MCF 10A (cell line): ENCODE measurements around the gene RAPGEF6. TPM values are rescaled to one million over a fixed set of nuclear protein-coding genes. Genes with fewer than 3 reads are reported as not detected.

Experiments used
- BruUV-seq: library from RNA; stranded (reverse); fragments of 400-500 nt; replicated peaks from 2 replicates; lab custom pipeline; 2021; lab: Mats Ljungman, UMichigan
- CTCF ChIA-PET: fragments of 300-600 bp; sonication (Branson Sonifier 250); formaldehyde crosslinking; extraction: SDS; loops from one replicate; lab custom pipeline; 2021; ENCODE audit warnings: antibody characterized with exemption, inconsistent platforms; lab: Yijun Ruan, JAX
- POLR2A ChIA-PET: fragments of 300-600, 350-650 bp; sonication (Branson Sonifier 250); formaldehyde crosslinking; extraction: SDS; loops from one replicate; lab custom pipeline; 2020; ENCODE audit warnings: antibody characterized with exemption, inconsistent platforms; lab: Yijun Ruan, JAX
- DNase-seq: peaks from one replicate; pipeline ENCODE4 v3.0.0-alpha.2; 2018; ENCODE audit not compliant: unreplicated experiment
- H3K27ac Mint-ChIP-seq: one replicate; pipeline ENCODE4 v1.8.0; 2022; ENCODE audit warnings: mild to moderate bottlenecking, low read depth, mixed read lengths; ENCODE audit not compliant: unreplicated experiment
- H3K27me3 Mint-ChIP-seq: one replicate; pipeline ENCODE4 v1.8.0; 2022; ENCODE audit warnings: mixed read lengths; ENCODE audit not compliant: insufficient read depth, unreplicated experiment
- H3K36me3 Mint-ChIP-seq: one replicate; pipeline ENCODE4 v1.8.0; 2022; ENCODE audit warnings: mild to moderate bottlenecking, moderate library complexity, mixed read lengths; ENCODE audit not compliant: insufficient read depth, unreplicated experiment
- H3K4me1 Mint-ChIP-seq: one replicate; pipeline ENCODE4 v1.8.0; 2022; ENCODE audit warnings: mixed read lengths; ENCODE audit not compliant: insufficient read depth, unreplicated experiment
- H3K4me3 Mint-ChIP-seq: one replicate; pipeline ENCODE4 v1.8.0; 2022; ENCODE audit warnings: mild to moderate bottlenecking, moderate library complexity, mixed read lengths; ENCODE audit not compliant: unreplicated experiment
- H3K9me3 Mint-ChIP-seq: one replicate; pipeline ENCODE4 v1.8.0; 2022; ENCODE audit warnings: mixed read lengths; ENCODE audit not compliant: unreplicated experiment
- intact Hi-C: fragments of 100-400 bp; cut with micrococcal nuclease; formaldehyde crosslinking; loops from 2 replicates; pipeline ENCODE4 v1.14.1; 2022
- total RNA-seq: library from RNA; stranded (reverse); gene quantifications from 2 replicates; pipeline ENCODE4 v1.2.3, GENCODE V29; 2022
- TF ChIP-seq, protein P1 (sequence below): fragments of 200-600 bp; IDR thresholded peaks from one replicate; pipeline ENCODE4 v1.8.0; 2022; ENCODE audit warnings: antibody characterized with exemption, mild to moderate bottlenecking; ENCODE audit not compliant: unreplicated experiment

Gene RAPGEF6
- total RNA-seq, 1 experiment from 2014 or later = 20.5 TPM

DNA sequence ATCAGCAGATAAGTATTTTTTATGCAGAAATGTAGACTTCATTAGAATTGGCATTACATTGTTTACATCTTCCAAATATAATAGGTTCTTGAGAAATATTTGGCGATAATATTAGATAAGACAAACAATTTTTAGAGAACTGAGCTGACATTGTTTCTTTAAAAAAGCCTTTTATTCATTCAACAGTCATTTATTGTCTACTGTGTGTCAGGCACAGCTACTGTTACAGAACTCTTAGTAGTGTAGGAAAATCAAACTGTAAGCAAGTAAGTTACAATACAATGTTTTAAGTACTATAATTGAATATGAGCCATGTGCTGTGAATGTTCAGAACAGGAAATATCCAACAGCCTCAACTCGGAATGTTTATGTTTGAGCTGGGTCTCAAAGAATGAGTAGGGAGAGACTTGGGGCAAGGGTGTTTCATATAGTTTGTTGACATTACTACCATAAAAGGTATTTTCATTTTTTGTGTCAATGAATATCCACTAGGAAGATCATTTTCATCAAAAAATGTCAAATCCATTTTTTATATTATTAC is 257.2 kb downstream of the RAPGEF6 start:
- no peak overlapping the region for H3K4me3 Mint-ChIP-seq
- H3K36me3 Mint-ChIP-seq = peaks cover 32% of the 10 kb centered on the region
- no peak for DNase-seq
- ChIA-PET POLR2A (interaction anchor here (1.1 to 4.8 kb wide), 9 partner anchors 9 to 213 kb away, joined by 3 to 38 read pairs (median 4); partner anchors contain the start of genes CDC42SE2 and HINT1), CTCF (interaction anchor here (0.6 to 1.6 kb wide), 5 partner anchors 13 to 215 kb away, joined by 3 to 9 read pairs (median 4); no protein-coding TSS in a partner anchor)
- no peak overlapping the region for H3K27ac Mint-ChIP-seq
- no peaks in the 10 kb centered on the region for H3K27me3 Mint-ChIP-seq
- no peaks in the 10 kb centered on the region for H3K9me3 Mint-ChIP-seq
- TF ChIP-seq, protein P1, sequence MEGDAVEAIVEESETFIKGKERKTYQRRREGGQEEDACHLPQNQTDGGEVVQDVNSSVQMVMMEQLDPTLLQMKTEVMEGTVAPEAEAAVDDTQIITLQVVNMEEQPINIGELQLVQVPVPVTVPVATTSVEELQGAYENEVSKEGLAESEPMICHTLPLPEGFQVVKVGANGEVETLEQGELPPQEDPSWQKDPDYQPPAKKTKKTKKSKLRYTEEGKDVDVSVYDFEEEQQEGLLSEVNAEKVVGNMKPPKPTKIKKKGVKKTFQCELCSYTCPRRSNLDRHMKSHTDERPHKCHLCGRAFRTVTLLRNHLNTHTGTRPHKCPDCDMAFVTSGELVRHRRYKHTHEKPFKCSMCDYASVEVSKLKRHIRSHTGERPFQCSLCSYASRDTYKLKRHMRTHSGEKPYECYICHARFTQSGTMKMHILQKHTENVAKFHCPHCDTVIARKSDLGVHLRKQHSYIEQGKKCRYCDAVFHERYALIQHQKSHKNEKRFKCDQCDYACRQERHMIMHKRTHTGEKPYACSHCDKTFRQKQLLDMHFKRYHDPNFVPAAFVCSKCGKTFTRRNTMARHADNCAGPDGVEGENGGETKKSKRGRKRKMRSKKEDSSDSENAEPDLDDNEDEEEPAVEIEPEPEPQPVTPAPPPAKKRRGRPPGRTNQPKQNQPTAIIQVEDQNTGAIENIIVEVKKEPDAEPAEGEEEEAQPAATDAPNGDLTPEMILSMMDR = no peak
- intact Hi-C loops = no loop called here
- peaks cover 26% of the 10 kb centered on the region for H3K4me1 Mint-ChIP-seq
- BruUV-seq = no TSS peak

DNA sequence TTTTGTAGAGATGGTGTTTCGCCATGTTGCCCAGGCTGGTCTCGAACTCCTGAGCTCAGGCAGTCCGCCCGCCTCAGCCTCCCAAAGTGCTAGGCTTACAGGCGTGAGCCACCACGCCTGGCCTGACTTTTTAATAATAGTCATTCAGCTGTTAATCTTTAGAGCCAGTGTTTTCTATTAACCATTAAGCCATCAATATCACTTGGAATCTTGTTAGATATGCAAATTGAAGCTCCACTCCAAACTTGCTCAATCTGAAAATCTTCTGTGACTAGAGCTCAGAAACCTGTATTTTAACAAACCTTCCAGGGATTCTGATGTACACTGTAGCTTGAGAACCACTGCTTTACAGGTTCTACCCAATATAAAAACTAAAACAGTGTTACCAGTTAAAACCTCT is 257.7 kb downstream of the RAPGEF6 start:
- H3K27ac Mint-ChIP-seq = no peak overlapping the region
- peaks cover 21% of the 10 kb centered on the region for H3K4me1 Mint-ChIP-seq
- intact Hi-C loops = no loop called here
- no peaks in the 10 kb centered on the region for H3K27me3 Mint-ChIP-seq
- TF ChIP-seq, protein P1 = no peak
- peaks cover 28% of the 10 kb centered on the region for H3K36me3 Mint-ChIP-seq
- ChIA-PET POLR2A (interaction anchor here (1.1 to 4.8 kb wide), 9 partner anchors 9 to 212 kb away, joined by 3 to 38 read pairs (median 4); partner anchors contain the start of genes CDC42SE2 and HINT1), CTCF (interaction anchor here (0.9 to 1.6 kb wide), 4 partner anchors 14 to 214 kb away, joined by 3 to 9 read pairs (median 4); no protein-coding TSS in a partner anchor)
- H3K4me3 Mint-ChIP-seq = no peak overlapping the region
- no peaks in the 10 kb centered on the region for H3K9me3 Mint-ChIP-seq
- BruUV-seq = no TSS peak
- no peak for DNase-seq

DNA sequence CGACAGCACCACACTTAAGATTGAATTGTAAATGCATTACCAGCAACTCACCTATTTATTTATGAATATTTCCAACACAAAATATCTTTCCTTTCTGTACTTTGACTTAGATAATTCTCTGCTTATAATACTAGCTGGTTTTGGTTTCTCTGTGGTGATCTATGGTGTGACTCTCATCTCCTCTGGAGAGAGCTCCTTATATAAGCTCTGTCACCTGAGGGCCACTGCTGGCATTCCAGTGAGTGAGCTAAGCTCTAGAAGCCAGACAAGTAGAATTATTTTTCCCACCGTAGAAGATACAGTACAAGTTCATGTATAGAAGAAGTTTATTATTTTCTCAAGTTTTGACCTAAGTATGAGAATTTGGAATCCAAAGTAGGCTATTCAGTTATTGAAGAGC is 259.7 kb downstream of the RAPGEF6 start:
- POLR2A ChIA-PET = interaction anchor here (0.6 to 4.8 kb wide), 4 partner anchors 62 to 212 kb away, joined by 3 to 38 read pairs (median 3); partner anchors contain the start of gene CDC42SE2
- intact Hi-C loops = no loop called here
- no peak overlapping the region for H3K27ac Mint-ChIP-seq

More for the DNA sequence above, 259.7 kb downstream of the RAPGEF6 start:
- Mint-ChIP-seq H3K36me3 (peaks cover 31% of the 10 kb centered on the region), H3K4me3 (no peak overlapping the region), H3K27me3 (no peaks in the 10 kb centered on the region), H3K4me1 (peaks cover 10% of the 10 kb centered on the region), H3K9me3 (no peaks in the 10 kb centered on the region)
- no TSS peak for BruUV-seq
- CTCF ChIA-PET = interaction anchor here (0.6 to 0.9 kb wide), 2 partner anchors 98 to 111 kb away, joined by 3 read pairs; no protein-coding TSS in a partner anchor
- no peak for DNase-seq
- TF ChIP-seq, protein P1 = no peak

Other genes starting within 250 kb of the RAPGEF6 start
- 36.3 and 56.6 TPM in 2 replicates for gene FNIP1, start 161.8 kb upstream of the RAPGEF6 start, total RNA-seq